ENCODE results near the gene NNT.

DNA sequence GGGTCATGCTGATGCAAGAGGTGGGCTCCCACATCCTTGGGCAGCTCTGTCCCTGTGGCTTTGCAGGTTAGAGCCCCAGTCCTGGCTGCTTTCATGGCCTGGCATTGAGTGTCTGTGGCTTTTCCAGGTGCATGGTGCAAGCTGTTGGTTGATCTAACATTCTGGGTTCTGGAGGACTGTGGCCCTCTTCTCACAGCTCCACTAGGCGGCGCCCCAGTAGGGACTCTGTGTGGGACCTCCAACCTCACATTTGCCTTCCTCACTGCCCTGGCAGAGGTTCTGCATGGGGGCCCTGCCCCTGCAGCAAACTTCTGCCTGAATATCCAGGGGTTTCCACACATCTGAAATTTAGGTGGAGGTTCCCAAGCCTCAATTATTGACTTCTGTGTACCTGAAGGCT lies 150.1 kb downstream of the NNT start:
- TF ChIP-seq YY1 (IDR thresholded peaks at IDR 0.05; ENCODE audit: insufficient read depth, insufficient read length) (no peak), ZNF274 (IDR thresholded peaks at IDR 0.05; ENCODE audit: low read depth, low read length) (no peak)

Data from NT2/D1 (cell line).